TTC549 (cell line): ENCODE data around the gene COL12A1.

ENCODE experiments used
- FAIRE-seq: peaks from 2 replicates; lab custom pipeline; 2012; peaks lifted over from hg19 to GRCh38; lab: Jason Lieb, UNC

The COL12A1 gene

GRCh38 chr6:75096966-75097365 lies 108.9 kb downstream of the COL12A1 start:
- FAIRE-seq: no peak

- FAIRE-seq: no peak
These were observed 111.1 kb downstream of the COL12A1 start for GRCh38 chr6:75094614-75095200.

DNA sequence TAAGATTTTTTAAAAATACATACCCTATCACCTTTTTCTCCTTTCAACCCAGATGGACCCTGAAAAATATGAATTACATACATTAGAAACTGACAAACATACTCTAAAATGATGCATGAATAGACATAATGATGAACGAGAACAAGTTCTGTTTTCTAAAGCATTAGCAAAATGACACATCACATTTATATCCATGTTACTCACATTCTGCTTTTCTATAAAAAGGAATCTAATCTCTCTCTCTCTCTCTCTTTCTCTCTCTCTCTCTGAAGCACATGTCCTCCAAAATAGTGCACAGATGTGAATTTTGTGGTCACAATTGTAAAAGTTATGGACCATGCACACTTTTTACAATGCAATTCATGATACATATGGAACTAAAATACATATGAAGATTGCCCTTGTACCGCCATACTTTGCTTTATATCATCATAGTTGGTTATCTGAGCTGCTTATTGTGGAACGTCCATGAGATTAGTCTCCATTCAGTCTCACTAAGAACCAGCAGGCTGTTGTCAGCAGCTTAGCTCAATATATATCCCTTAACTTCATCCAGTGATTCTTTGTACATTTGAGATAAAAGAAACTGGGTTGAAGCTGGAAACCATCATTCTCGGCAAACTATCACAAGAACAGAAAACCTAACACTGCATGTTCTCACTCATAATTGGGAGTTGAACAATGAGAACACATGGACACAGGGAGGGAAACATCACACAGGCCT lies 114.2 kb downstream of the COL12A1 start:
- no peak for FAIRE-seq

GRCh38 chr6:75090576-75090975 lies 115.3 kb downstream of the COL12A1 start:
- FAIRE-seq: no peak

- FAIRE-seq: no peak
These were observed 115.9 kb downstream of the COL12A1 start for GRCh38 chr6:75089921-75090320.

GRCh38 chr6:75089151-75089897 lies 116.5 kb downstream of the COL12A1 start:
- FAIRE-seq: no peak

- FAIRE-seq: no peak
These were observed 119.8 kb downstream of the COL12A1 start for GRCh38 chr6:75085931-75086635.

DNA sequence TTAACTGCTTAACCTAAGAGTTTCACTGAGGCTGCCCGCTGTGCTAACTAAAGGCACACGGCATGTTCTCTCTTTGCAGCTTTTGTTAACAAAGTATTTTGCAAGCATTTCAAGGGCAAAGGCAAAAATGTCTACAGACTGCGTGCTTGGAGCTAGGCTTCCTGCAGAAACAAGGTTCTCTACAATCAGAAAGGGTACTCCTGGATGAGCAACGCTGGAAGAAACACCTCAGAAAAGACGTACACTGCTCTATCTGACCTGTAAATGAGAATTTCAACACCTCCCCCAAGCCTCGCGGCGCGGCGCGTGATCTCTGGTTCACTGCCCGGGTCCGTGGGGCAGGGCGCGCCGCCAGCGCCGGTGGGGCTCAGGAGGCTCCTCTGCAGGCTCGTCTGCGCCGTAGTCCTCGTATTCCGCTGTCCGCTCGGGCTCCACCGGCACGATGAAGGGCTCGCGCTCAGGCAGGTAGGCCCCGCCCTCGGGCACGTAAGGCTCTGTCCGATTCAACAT lies 120.9 kb downstream of the COL12A1 start:
- no peak for FAIRE-seq

DNA sequence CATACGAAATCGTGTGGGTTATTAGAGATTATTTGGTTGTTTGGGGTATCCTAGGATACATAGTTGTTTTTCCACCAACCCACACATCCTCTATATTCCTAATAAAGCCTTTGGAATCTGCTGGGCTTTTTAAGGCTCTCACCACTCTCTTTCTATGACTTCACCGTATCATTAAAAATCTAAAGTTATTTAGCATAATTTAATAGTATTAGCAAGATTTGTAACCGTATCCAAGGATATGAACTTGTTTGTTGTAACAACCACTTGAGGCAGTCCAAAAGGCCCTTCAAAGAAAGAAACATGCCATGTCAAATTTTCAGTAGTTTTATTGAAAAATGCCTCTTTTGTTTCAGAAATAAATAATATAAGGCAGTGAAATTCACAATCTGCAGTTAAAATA lies 121.8 kb downstream of the COL12A1 start:
- no peak for FAIRE-seq

- FAIRE-seq: no peak
These were observed 123.9 kb downstream of the COL12A1 start for GRCh38 chr6:75081921-75082320.

GRCh38 chr6:75081047-75081446 lies 124.8 kb downstream of the COL12A1 start:
- no peak for FAIRE-seq

DNA sequence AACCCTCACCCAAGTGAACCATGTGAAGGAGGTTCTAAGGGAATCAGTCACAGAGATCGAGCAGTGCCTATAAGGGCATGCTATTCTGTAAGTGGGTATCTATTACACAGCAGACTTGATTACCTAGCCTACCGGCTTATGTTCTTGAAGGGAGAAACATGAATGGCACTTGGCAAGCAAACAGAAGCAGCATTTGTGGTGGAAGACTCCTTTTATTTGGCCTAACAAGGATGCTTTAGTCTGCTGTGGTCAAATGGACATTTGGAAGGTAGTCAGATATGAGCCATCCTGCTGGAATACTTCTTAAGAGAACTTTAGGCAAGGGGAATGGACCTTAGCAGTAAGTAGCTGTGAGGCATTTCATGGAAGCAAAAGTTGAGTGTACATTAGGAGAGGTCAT lies 126.3 kb downstream of the COL12A1 start:
- no peak for FAIRE-seq

DNA sequence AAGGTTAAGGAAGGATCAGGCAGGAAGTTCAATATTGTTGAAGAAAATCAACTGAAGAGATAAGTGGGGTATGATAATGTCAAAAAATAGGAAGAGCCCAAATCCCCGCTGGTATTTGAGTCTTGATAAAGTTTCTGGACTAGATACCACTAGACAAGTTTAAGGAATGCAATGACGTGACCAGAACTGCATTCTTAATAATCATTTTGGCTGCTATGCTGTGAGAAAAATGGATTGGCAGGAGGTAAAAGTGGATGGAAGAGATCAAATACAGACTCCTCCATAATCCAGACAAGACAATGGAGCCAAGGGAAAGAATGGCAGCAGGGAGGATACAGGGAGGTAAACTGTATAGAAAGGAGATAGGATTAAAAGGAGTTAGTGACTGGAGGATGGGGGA lies 128.2 kb downstream of the COL12A1 start:
- FAIRE-seq: no peak

DNA sequence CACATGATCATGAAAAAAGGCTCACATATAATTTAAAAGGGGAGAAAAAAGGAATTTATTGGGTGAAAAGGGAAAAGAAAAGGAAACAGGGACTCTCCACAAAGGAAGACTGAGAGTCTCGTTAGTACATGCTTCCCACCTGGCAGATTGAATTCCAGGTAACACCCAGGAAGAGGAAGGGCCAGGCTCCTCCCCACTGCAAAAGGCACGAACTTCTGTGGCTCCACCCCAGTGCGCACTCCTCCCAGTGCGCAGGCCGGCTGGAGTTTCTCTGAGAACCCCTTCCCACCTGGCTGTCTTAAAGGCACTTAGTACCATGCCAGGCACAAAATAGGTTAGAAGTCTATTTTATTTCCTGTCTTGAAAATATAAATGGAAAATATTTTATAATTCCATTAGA lies 129.8 kb downstream of the COL12A1 start:
- no peak for FAIRE-seq

DNA sequence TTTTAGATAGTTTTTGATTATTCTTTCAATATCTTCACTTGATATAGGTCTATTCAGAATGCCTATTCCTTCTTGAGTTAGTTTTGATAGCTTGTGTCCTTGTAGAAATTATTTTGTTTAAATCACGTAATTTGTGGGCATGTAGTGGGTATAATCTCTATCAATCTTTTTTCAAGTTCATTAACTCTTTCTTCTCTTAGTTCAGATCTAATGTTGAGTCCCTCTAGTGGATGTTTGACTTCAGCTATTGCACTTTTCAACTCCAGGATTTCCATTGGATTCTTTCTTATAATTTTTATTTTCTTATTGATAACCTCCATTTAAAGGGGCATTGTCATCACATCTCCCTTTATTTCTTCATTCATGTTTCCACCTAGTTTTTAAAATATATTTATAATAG lies 135.6 kb downstream of the COL12A1 start:
- no peak for FAIRE-seq

DNA sequence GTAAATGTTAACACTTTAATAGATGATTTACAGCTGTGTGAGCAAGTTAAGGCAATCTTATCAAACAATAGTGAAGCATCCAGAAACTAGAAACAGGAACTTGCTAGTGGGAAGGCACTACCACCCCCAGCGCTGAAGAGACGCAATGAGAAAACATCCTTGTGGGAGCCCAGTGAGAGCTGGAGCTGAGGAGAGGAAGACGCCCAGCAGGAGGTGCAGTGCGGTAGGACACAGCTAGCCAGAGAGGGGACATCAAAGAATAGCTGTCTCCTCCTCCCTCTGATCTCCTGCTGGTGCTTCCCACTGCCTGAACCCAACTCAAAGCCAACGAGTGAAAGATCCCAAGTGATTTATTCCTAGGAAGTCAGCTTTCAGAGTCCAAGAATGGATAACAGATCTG lies 140.3 kb downstream of the COL12A1 start:
- no peak for FAIRE-seq

DNA sequence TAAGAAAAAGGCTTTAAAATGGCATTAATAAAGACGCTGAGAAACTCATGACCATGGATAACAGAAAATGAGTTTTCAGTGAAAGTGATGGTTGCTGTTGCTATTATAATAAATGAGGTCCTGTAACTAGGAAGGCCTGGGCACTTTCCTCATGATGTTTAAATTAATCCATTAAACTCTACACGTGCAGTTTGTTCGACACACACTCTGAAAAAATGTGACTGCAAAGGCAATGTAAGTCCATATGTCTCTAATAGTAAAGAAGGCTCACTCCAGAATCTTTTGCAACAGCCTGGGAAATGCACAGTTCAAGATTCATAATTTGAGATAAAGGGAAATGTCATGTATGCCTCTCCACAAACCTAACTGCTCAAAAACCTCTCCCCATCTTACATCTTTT lies 153.4 kb downstream of the COL12A1 start:
- no peak for FAIRE-seq

GRCh38 chr6:75049308-75049707 lies 156.5 kb downstream of the COL12A1 start:
- FAIRE-seq: no peak

DNA sequence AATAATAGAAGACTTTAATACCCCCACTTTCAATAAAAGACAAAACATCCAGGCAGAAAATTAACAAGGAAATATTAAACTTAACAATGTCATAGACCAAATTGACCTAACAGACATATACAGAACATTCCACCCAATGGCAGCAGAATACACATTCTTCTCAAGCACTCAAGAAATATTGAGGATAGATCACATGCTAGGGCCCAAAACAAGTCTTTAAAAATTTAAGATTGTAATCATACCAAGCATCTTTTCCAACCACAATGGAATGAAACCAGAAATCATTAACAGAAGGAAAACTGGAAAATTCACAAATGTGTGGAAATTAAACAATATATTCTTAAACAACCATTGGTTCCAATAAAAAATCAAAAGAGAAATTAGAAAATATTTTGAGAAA lies 161.0 kb downstream of the COL12A1 start:
- no peak for FAIRE-seq

GRCh38 chr6:75041381-75041780 lies 164.5 kb downstream of the COL12A1 start:
- FAIRE-seq: no peak
